Keratinocyte (primary cell): ENCODE data around the gene CALM1. TPM values are rescaled to one million over a fixed set of nuclear protein-coding genes. Genes with fewer than 3 reads are reported as not detected.

Experiments used
- DNase-seq: peaks from one replicate; pipeline ENCODE4 v3.0.0-alpha.2; 2011; ENCODE audit warnings: low read depth, missing footprints, low spot score
- FAIRE-seq: peaks from 2 replicates; lab custom pipeline; 2011; peaks lifted over from hg19 to GRCh38; lab: Jason Lieb, UNC
- H2AFZ ChIP-seq: 2 replicates; pipeline ENCODE4 v1.6.0; 2012; ENCODE audit warnings: low read length, control low read depth, inconsistent platforms; ENCODE audit not compliant: control insufficient read depth
- H3K27ac ChIP-seq: 2 replicates; pipeline ENCODE4 v1.5.1; 2011; ENCODE audit warnings: low read length; ENCODE audit not compliant: control insufficient read depth, insufficient read depth
- H3K27me3 ChIP-seq: 3 replicates; pipeline ENCODE4 v1.6.0; 2011; ENCODE audit warnings: low read length; ENCODE audit not compliant: control insufficient read depth, insufficient read depth; ENCODE audit errors: extremely low read depth
- H3K36me3 ChIP-seq, 2 experiments: 2 replicates in 1 of 2; 3 replicates in 1 of 2; pipeline ENCODE4 v1.5.1; 2011; ENCODE audit warnings: low read length in 2 of 2, mild to moderate bottlenecking in 1 of 2; ENCODE audit not compliant: control insufficient read depth in 2 of 2, insufficient read depth in 2 of 2; ENCODE audit errors: extremely low read depth in 1 of 2
- H3K4me1 ChIP-seq: 3 replicates; pipeline ENCODE4 v1.5.1; 2011; ENCODE audit warnings: low read length; ENCODE audit not compliant: control insufficient read depth, insufficient read depth; ENCODE audit errors: extremely low read depth
- H3K4me2 ChIP-seq: 3 replicates; pipeline ENCODE4 v1.6.0; 2011; ENCODE audit warnings: low read depth, low read length; ENCODE audit not compliant: control insufficient read depth, insufficient read depth; ENCODE audit errors: extremely low read depth
- H3K4me3 ChIP-seq, 3 experiments: fragments of 200-600 bp in 1 of 3; sonication (generic) in 1 of 3; 2 replicates in 2 of 3; 3 replicates in 1 of 3; pipeline ENCODE4 v1.5.1; 2011 to 2016; ENCODE audit warnings: low read length in 3 of 3, mild to moderate bottlenecking in 3 of 3, control low read depth in 2 of 3, inconsistent platforms in 1 of 3, low read depth in 1 of 3, mixed read lengths in 1 of 3, mixed run types in 1 of 3, moderate library complexity in 1 of 3; ENCODE audit not compliant: control insufficient read depth in 2 of 3, insufficient read depth in 2 of 3; ENCODE audit errors: extremely low read depth in 1 of 3
- H3K79me2 ChIP-seq: 2 replicates; pipeline ENCODE4 v1.6.0; 2012; ENCODE audit warnings: low read length; ENCODE audit not compliant: control insufficient read depth, insufficient read depth
- H3K9ac ChIP-seq: 3 replicates; pipeline ENCODE4 v1.6.0; 2011; ENCODE audit warnings: low read length; ENCODE audit not compliant: control insufficient read depth, insufficient read depth; ENCODE audit errors: extremely low read depth
- H3K9me1 ChIP-seq: 3 replicates; pipeline ENCODE4 v1.6.0; 2011; ENCODE audit warnings: low read length; ENCODE audit not compliant: control insufficient read depth, insufficient read depth; ENCODE audit errors: extremely low read depth
- H3K9me3 ChIP-seq: 2 replicates; pipeline ENCODE4 v1.5.1; 2012; ENCODE audit warnings: low read depth, low read length; ENCODE audit not compliant: control insufficient read depth
- H4K20me1 ChIP-seq: 3 replicates; pipeline ENCODE4 v1.6.0; 2011; ENCODE audit warnings: low read length; ENCODE audit not compliant: control insufficient read depth, insufficient read depth; ENCODE audit errors: extremely low read depth
- CTCF ChIP-seq, 3 experiments: IDR thresholded peaks in 1 of 3; conservative IDR thresholded peaks in 1 of 3; optimal IDR thresholded peaks in 1 of 3; 2 replicates in 2 of 3; 3 replicates in 1 of 3; pipeline versions ENCODE3 to v1.5.1; 2011; ENCODE audit warnings: low read length in 3 of 3, mild to moderate bottlenecking in 3 of 3, moderate library complexity in 2 of 3, control low read depth in 1 of 3, inconsistent platforms in 1 of 3; ENCODE audit not compliant: insufficient read depth in 2 of 3; ENCODE audit errors: extremely low read depth in 1 of 3
- EZH2 ChIP-seq: IDR thresholded peaks from one replicate; pipeline ENCODE4 v1.6.1; 2012; ENCODE audit warnings: inconsistent platforms, mild to moderate bottlenecking, low read length, moderate library complexity
- dilution Hi-C: fragments of 300-500 bp; cut with MboI; formaldehyde crosslinking; loops from one replicate; pipeline ENCODE4 v1.7.0; 2020; ENCODE audit warnings: low sequenced_read_pairs; ENCODE audit not compliant: extremely low pct_ligation_motif_present
- polyA plus RNA-seq, 5 experiments: library from polyadenylated mRNA; depleted of rRNA in 3 of 5; stranded (reverse) in 3 of 5; stranded (forward) in 1 of 5; unstranded in 1 of 5; fragments of >200 nt; gene quantifications; 1 replicate in 1 of 5; 2 replicates in 3 of 5; 3 replicates in 1 of 5; pipeline versions ENCODE4 v1.2.1 to v1.2.3, GENCODE V29; 2011 to 2012; ENCODE audit warnings: missing spikeins in 2 of 5, low read depth in 1 of 5, low replicate concordance in 1 of 5

The CALM1 gene
- polyA plus RNA-seq, 1 donor (not counting 4 experiments of a cell fraction or from before 2014, with no cell fraction given): 575 TPM

- Histone ChIP-seq H3K27ac (no peak overlapping the region), H3K4me1 (peaks cover 10% of the 10 kb centered on the region), H3K36me3 (no peaks in the 10 kb centered on the region), H3K27me3 (peaks cover 12% of the 10 kb centered on the region), H3K4me3 (no peak overlapping the region), H4K20me1 (no peaks in the 10 kb centered on the region), H3K9ac (no peak overlapping the region), H3K9me1 (no peaks in the 10 kb centered on the region), H3K79me2 (no peaks in the 10 kb centered on the region), H2AFZ (no peak overlapping the region), H3K9me3 (no peaks in the 10 kb centered on the region), H3K4me2 (no peak overlapping the region)
- no peak for FAIRE-seq
- TF ChIP-seq CTCF (optimal IDR thresholded peaks at IDR 0.05 in 1 of 3, IDR thresholded peaks at IDR 0.05 in 1 of 3, conservative IDR thresholded peaks at IDR 0.05 in 1 of 3; ENCODE audit: extremely low read depth in 1 of 3, insufficient read depth in 2 of 3, low read length in 3 of 3): no peak
- TF ChIP-seq EZH2: no peak
- DNase-seq: no peak
- dilution Hi-C loops: no loop called here
These were observed 59.7 kb downstream of the CALM1 start for GRCh38 chr14:90456551-90456950.

GRCh38 chr14:90457186-90457585, 60.4 kb downstream of the CALM1 start:
- no peak overlapping the region for H3K4me2 ChIP-seq
- H3K27ac ChIP-seq: no peak overlapping the region
- no peaks in the 10 kb centered on the region for H3K9me3 ChIP-seq
- no peak overlapping the region for H2AFZ ChIP-seq
- FAIRE-seq: no peak
- dilution Hi-C loops: no loop called here
- no peaks in the 10 kb centered on the region for H3K79me2 ChIP-seq
- no peak overlapping the region for H3K9ac ChIP-seq
- H4K20me1 ChIP-seq: no peaks in the 10 kb centered on the region
- no peak for DNase-seq
- no peak overlapping the region for H3K4me3 ChIP-seq
- no peaks in the 10 kb centered on the region for H3K36me3 ChIP-seq
- no peaks in the 10 kb centered on the region for H3K9me1 ChIP-seq
- peaks cover 12% of the 10 kb centered on the region for H3K27me3 ChIP-seq
- H3K4me1 ChIP-seq: peaks cover 10% of the 10 kb centered on the region
- no peak for TF ChIP-seq EZH2

Other genes with a start within 250 kb of the CALM1 start
- gene PSMC1, start 140.5 kb upstream of the CALM1 start, polyA plus RNA-seq: 108 to 237 TPM (median 234 TPM) in 3 replicates
- 8.5 to 9.2 TPM (median 8.6 TPM) in 3 replicates for gene NRDE2, start 65.1 kb upstream of the CALM1 start, polyA plus RNA-seq